Muscle layer of colon (tissue), 2 donors: Measurements from ENCODE around the gene TNFAIP8.
"Not testable (repeated sequence)": the region's sequence is repeated elsewhere in the genome, so short reads cannot be mapped to it uniquely, and the experiment has no call there.

Source experiments
- H3K27ac ChIP-seq: one replicate; pipeline ENCODE4 v1.7.0; 2013; ENCODE audit warnings: low read depth, mild to moderate bottlenecking, low read length, moderate library complexity
- H3K27me3 ChIP-seq, 2 donors: one replicate each; pipeline ENCODE4 v1.7.0; 2013; ENCODE audit warnings: low read length in 2 of 2, mild to moderate bottlenecking in 2 of 2; ENCODE audit not compliant: insufficient read depth in 2 of 2, control insufficient read depth in 1 of 2
- H3K36me3 ChIP-seq: one replicate; pipeline ENCODE4 v1.7.0; 2013; ENCODE audit warnings: mild to moderate bottlenecking, low read length; ENCODE audit not compliant: insufficient read depth
- H3K4me1 ChIP-seq: one replicate; pipeline ENCODE4 v1.7.0; 2013; ENCODE audit warnings: mild to moderate bottlenecking, low read length; ENCODE audit not compliant: insufficient read depth
- H3K4me3 ChIP-seq, 2 donors: one replicate each; pipeline ENCODE4 v1.7.0; 2013; ENCODE audit warnings: low read length in 2 of 2, low read depth in 1 of 2, mild to moderate bottlenecking in 1 of 2, moderate library complexity in 1 of 2
- H3K9ac ChIP-seq: one replicate; pipeline ENCODE4 v1.7.0; 2013; ENCODE audit warnings: low read length
- H3K9me3 ChIP-seq: one replicate; pipeline ENCODE4 v1.7.0; 2013; ENCODE audit warnings: mild to moderate bottlenecking, low read length
- donor health status: abdominal sarcoma.
- donor health status: Adenocarcinoma of cecum.

TNFAIP8 gene

GRCh38 chr5:119402081-119402480 is 46.3 kb downstream of the TNFAIP8 start:
- no peak overlapping the region for H3K4me3 ChIP-seq

GRCh38 chr5:119402555-119402954 is 46.7 kb downstream of the TNFAIP8 start:
- Histone ChIP-seq H3K27me3 (no peaks in the 10 kb centered on the region), H3K9me3 (no peaks in the 10 kb centered on the region), H3K9ac (no peak overlapping the region), H3K4me3 (no peak overlapping the region), H3K4me1 (peaks cover 6% of the 10 kb centered on the region), H3K27ac (no peak overlapping the region), H3K36me3 (no peaks in the 10 kb centered on the region)

More at GRCh38 chr5:119402081-119402480, 46.3 kb downstream of the TNFAIP8 start:
- H3K27ac ChIP-seq, result no peak overlapping the region
- H3K9ac ChIP-seq, result no peak overlapping the region
- H3K27me3 ChIP-seq, result no peaks in the 10 kb centered on the region
- H3K36me3 ChIP-seq, result no peaks in the 10 kb centered on the region
- H3K9me3 ChIP-seq, result no peaks in the 10 kb centered on the region
- H3K4me1 ChIP-seq, result peaks cover 6% of the 10 kb centered on the region

DNA sequence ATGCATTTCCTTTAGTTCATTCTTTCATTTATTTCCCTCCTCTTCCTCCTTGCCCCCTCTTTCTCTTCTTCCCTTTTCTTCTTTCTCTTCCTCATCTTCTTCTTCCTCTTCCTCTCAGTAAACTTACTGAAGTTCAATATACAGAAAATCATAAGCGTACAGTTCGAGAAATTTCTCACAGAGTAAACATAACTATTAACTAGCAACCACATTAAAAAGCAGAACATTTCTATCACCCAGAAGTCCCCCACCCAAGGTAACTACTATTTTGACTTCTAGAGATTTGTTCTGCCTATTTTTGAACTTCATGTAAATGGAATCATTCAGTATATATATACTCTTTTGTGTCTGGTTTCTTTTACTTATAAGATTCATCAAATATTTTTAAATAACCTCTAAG is 48.2 kb downstream of the TNFAIP8 start:
- Histone ChIP-seq H3K4me1 (peaks cover 3% of the 10 kb centered on the region), H3K36me3 (no peaks in the 10 kb centered on the region), H3K27ac (no peak overlapping the region), H3K4me3 (no peak overlapping the region), H3K9ac (no peak overlapping the region), H3K9me3 (no peaks in the 10 kb centered on the region), H3K27me3 (no peaks in the 10 kb centered on the region)

- no peak overlapping the region for H3K9ac ChIP-seq
- H3K36me3 ChIP-seq, result no peaks in the 10 kb centered on the region
- no peak overlapping the region for H3K4me3 ChIP-seq
- H3K27me3 ChIP-seq, result no peaks in the 10 kb centered on the region
- H3K4me1 ChIP-seq, result no peaks in the 10 kb centered on the region
- H3K27ac ChIP-seq, result no peak overlapping the region
- H3K9me3 ChIP-seq, result no peaks in the 10 kb centered on the region
These were observed 49.6 kb downstream of the TNFAIP8 start for GRCh38 chr5:119405419-119405818.

DNA sequence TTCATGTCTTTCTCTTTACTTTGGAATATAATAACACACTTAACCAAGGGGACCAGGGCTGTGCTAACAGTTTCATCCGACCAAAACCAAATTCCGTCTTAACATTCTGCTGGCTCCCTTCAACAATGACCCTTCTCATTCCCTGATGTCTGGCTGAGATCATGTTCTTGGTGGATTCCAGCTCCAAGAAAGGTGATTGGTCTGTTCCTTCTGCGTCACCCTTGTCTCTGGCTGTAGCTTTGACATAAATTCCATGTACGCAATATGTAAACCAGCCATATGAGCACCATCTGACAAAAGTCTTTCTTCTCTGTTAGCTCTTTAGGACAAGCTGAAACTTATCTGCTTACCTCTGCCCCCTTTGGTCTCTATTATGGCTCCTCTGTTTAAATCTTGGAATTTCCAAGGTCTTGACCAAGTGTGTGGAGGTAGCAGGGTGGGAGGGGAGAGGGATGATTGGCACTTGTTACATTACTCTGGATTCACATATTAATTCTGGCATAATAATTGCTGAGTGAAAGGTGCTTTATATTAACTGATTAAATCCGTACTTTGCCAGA is 50.8 kb downstream of the TNFAIP8 start:
- H3K4me3 ChIP-seq, result no peak overlapping the region

DNA sequence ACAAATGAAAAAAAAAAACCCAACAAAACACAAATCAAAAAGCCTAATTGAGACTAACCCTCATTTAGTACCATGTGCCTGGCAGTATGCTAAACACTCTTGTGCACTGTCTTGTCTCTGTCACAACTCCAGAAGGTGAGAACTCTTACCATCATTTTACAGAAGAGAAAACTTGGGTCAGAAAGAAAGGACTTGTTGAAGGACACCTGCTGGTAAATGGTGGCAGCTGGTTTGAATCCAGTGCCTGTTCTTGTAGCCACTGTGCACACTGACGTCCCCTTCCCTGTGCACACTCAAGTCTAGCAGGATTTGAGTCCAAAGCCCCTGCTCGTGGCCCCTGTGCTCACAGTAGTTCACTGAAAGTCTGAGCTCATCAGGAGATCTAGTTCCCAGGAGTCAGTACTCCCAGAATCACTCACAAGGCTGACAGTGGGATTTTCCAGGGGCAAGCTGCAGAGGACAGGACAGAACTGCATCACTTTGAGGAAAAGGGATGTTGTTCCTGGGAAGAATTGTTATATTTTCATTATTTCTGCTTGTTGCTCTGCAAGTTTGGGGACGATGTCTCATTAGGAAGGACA is 53.5 kb downstream of the TNFAIP8 start:
- Histone ChIP-seq H3K27me3 (no peaks in the 10 kb centered on the region), H3K4me3 (no peak overlapping the region), H3K9me3 (no peaks in the 10 kb centered on the region), H3K9ac (no peak overlapping the region), H3K4me1 (peaks cover 11% of the 10 kb centered on the region), H3K36me3 (no peaks in the 10 kb centered on the region), H3K27ac (no peak overlapping the region)

More for the DNA sequence above, 50.8 kb downstream of the TNFAIP8 start:
- Histone ChIP-seq H3K9me3 (no peaks in the 10 kb centered on the region), H3K27me3 (no peaks in the 10 kb centered on the region), H3K9ac (no peak overlapping the region), H3K36me3 (no peaks in the 10 kb centered on the region), H3K27ac (no peak overlapping the region), H3K4me1 (peaks cover 5% of the 10 kb centered on the region)

DNA sequence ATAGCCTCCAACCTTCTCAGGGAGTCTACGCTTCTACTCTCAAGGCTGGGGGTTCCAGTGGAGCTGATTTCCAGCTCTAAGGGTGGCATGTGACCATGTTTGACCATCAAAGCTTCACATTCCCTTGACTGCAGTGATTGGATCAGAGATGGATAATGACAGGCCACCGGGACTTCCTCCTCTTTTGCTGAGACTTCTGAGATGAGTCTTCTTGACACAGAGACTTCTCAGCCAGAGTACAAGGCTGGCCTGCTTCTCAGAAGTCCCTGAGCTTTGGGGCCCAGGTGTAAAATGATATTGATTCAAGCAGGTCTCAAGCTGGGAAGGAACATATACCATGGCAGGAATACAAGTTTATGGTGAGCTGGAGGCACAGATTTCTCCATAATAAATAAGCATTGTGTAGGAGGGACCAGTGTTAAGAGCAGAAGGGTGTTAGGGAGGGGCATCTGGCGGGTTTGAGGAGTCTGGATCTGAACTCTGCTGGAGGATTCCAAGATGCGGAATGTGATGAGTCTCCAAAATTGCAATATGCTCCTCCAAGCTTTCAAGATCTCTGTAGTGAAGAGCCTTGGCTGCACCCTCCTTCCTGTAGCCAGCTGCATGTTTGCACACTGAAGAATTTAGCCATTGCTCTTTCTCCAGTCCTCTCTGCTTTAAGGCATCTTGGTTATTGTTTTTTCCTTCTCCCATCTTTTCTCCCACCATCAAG is 54.8 kb downstream of the TNFAIP8 start:
- no peaks in the 10 kb centered on the region for H3K27me3 ChIP-seq
- peaks cover 11% of the 10 kb centered on the region for H3K4me1 ChIP-seq
- H3K36me3 ChIP-seq, result no peaks in the 10 kb centered on the region
- H3K9me3 ChIP-seq, result no peaks in the 10 kb centered on the region
- H3K9ac ChIP-seq, result no peak overlapping the region
- no peak overlapping the region for H3K4me3 ChIP-seq
- H3K27ac ChIP-seq, result no peak overlapping the region

DNA sequence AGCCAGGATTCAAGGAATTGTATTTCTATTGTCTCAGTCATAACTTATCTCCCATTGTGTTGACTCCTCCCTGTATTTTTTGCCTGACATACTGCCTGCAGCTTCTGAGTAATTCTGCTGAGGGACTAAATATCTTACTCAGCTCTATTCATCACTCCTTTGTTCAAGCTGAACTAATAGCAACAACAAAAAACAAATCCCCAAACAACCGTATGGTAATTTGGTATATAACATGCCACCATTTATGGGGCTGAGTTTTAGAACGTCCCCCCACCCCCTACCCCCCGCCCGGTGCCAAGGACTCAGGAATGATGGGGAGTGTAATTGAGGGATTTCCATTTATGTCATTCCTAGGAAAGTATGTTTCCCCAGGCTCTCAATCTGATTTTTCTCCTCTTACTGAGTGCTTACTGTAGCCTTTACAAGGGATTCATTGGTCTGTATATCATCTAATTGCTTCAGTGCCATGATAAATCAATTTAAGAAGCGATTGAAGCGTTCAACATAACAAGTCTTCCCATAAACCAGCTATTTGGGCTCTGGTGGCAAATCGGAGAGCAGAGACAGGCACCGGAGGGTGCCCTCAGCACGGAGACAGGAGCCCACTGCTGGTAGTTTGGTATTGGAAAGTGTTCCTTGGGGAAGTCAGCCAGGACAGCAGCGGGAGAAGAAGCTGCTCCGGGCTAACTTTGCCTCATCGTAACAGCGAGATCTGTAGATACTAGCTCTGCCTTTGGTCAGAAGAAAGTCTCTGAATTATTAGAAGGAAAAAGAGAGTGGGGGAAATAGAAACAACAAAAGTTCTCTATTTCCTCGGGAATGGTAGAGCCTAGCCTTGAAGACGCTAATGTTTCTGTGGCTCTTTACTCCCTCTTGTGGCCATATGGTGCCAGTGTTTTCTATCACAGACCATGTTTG is 55.8 kb downstream of the TNFAIP8 start:
- Histone ChIP-seq H3K9ac (peak overlapping the region; percentile 52), H3K27me3 (no peaks in the 10 kb centered on the region), H3K27ac (peak overlapping the region; percentile 77), H3K9me3 (no peaks in the 10 kb centered on the region), H3K36me3 (no peaks in the 10 kb centered on the region), H3K4me1 (peaks cover 11% of the 10 kb centered on the region), H3K4me3 (peak overlapping the region; percentile 16 to 63)

GRCh38 chr5:119412279-119413227 is 56.7 kb downstream of the TNFAIP8 start:
- Histone ChIP-seq H3K9ac (no peak overlapping the region), H3K4me3 (peak overlapping the region in 1 of 2 donors; percentile 63), H3K9me3 (no peaks in the 10 kb centered on the region), H3K27me3 (no peaks in the 10 kb centered on the region), H3K4me1 (peaks cover 11% of the 10 kb centered on the region), H3K36me3 (no peaks in the 10 kb centered on the region), H3K27ac (no peak overlapping the region)

DNA sequence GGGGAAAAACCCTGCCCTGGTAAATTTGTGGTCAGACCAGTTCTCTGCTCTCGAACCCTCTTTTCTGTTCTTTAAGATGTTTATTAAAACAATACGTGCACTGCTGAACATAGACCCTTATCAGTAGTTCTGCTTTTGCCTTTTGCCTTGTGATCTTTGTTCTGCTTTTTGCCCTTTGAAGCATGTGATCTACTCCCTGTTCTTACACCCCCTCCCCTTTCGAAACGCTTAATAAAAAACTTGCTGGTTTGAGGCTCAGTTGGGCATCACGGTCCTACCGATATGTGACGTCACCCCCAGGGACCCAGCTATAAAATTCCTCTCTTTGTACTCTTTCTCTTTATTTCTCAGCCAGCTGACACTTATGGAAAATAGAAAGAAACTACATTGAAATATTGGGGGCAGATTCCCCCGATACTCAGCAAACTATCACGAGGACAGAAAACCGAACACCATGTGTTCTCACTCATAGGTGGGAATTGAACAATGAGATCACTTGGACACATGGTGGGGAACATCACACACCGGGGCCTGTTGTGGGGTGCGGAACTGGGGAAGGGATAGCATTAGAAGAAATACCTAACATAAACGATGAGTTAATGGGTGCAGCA is 58.4 kb downstream of the TNFAIP8 start:
- H3K27ac ChIP-seq, H3K9me3 ChIP-seq, H3K36me3 ChIP-seq, H3K27me3 ChIP-seq, H3K4me3 ChIP-seq, H3K9ac ChIP-seq: not testable (repeated sequence)
- H3K4me1 ChIP-seq, result peaks cover 14% of the 10 kb centered on the region
